Measurements from ENCODE around the gene PRELID2.

DNA sequence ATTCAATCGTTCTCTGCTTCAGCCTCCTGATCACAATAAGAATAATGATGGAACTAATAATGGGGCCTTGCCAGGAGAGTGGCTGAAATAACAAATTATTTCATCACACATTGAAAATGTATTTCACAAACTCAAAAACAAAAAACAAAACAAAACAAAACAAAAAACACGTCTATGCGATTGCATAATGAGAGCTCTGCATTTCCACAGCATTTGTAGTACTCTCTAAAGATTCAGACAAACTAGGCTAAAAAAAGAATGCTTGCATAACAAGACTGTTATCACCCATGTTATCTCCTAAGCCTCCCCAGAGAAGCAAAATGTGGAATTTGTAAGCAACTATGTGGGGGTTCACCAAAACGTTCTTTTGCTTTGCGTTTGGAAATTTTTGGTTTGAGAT lies 48.1 kb downstream of the PRELID2 start:
- TF ChIP-seq POLR2A (IDR thresholded peaks at IDR 0.05; ENCODE audit: low read depth, low read length) (no peak), SPI1 (IDR thresholded peaks at IDR 0.05; ENCODE audit: low read depth, low read length) (no peak), PAX5 (IDR thresholded peaks at IDR 0.05; ENCODE audit: insufficient read depth, low read length, severe bottlenecking) (no peak), POU2F2 (IDR thresholded peaks at IDR 0.05; ENCODE audit: low read depth, low read length) (no peak), POLR2AphosphoS5 (IDR thresholded peaks at IDR 0.05; ENCODE audit: low read depth, low read length) (no peak)
